GM18519 (cell line): Measurements from ENCODE around the gene SMAD7.
"Not testable (repeated sequence)": the region's sequence is repeated elsewhere in the genome, so short reads cannot be mapped to it uniquely, and the experiment has no call there.

Experiments used
- ATAC-seq: cut with Tn5 transposase; IDR thresholded peaks from one replicate; pipeline ENCODE4 v1.9.1; 2021; ENCODE audit warnings: mild to moderate bottlenecking, moderate library complexity; ENCODE audit not compliant: unreplicated experiment, low FRiP score

Gene SMAD7

DNA sequence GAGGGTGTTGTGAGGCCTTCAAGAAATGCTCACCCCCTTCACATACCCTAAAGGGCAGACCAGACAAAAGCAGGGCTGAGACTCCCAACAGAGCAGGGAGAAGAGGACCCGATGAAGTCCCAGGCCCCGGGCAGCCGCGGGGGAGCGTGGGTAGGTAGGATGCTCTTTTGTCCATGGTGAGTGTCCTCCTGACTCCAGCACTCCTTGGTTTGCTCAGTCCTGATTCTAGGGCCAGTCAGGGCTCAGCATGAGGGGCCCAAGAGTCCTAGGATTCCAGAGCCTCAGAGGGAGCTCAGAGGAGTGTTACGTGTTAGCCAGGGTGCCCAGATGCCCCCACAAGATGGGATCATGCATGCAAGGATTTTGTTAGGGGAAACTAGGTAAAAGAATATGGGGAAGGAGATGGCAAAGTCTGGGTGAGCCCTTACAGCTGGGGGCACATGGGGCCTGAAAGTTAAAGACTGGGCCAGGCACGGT lies 64.8 kb downstream of the SMAD7 start:
- ATAC-seq, result no peak

DNA sequence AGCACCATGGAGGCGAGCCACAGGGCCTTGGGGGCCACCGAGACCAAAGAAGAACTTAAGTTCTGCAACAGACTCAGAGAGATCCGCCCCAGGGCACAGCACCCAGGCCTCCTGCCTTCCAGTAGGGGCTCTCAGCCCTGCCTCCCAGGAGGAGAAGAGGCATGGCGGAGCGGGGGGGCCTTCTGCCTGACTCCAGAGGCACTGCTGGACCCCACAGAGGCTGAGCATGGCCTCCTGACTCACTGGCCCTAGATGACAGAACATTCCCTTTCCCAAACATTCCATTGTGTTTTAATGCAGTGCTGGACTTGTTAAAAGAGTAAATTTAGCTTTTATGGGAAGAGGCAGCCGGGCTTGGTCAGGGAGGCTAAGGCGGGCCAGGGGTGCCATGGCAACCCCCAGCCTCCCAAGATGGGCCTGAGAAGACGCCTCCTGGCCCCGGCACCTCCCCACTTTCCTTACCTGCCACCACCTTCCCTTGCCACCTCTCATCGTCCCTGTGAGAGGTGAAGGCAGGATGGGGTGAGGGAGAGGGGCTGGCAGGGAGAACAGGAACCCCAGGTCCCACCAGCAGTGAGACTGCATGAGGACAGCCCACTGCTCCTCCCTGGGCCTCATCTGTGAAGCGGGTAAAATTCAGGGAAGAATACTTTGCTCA lies 65.4 kb downstream of the SMAD7 start:
- no peak for ATAC-seq

DNA sequence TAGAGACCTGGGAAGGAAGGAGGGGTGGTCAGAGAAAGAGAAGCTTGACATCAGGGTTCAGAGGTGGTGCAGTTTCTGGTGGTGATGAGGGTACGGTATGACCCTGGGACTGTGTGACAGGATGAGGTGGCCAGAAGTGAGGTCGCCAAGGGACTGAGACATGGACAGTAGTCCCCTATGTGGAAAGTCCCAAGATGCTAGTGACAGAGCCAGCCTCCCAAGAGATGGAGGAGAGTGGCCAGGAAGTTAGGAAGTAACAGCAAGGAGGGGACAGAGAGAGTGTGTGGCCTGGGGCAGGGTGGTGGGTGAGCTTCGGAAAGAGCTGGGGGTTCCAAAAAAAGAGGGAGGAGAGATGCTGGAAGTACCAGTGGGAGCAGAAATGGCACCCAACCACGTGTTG lies 66.0 kb downstream of the SMAD7 start:
- ATAC-seq, result no peak

DNA sequence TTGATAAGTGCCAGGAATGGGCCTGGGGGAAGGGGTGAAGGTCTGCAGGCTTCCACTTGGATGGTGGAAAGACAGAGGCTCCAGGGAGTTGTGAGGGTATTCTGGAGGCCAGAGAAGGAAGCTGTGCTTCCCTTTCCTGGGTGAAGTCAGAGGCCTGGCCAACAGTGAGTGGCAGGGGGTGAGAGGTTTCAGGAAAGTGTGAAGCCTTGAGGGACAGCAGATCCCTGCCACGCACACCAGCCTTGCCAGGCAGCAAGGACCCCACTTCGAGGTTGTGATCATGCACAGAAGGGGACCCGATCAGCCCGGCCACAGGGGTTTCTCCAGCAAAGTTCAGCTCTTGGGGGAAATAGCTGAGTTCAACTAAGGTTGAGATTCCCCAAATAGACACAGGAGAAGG lies 66.5 kb downstream of the SMAD7 start:
- ATAC-seq, result no peak

DNA sequence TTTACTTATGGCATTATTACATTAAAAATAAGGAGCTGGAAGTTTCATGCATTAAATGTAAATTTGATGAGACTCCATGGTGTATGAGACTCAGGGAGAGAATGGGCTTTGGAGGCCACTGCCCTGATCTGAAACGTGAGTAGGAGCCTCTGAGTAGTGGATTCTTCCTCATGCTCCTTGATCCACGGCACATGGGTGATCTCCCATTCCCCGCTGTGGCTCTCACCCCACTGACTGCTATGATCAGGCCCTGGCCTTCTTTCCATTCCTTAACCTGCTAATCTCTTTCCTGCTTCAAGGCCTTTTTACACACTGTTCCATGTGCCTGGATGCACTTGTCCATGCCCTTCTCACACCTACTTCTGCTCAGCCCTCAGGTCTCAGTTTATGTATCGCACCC lies 68.4 kb downstream of the SMAD7 start:
- no peak for ATAC-seq

DNA sequence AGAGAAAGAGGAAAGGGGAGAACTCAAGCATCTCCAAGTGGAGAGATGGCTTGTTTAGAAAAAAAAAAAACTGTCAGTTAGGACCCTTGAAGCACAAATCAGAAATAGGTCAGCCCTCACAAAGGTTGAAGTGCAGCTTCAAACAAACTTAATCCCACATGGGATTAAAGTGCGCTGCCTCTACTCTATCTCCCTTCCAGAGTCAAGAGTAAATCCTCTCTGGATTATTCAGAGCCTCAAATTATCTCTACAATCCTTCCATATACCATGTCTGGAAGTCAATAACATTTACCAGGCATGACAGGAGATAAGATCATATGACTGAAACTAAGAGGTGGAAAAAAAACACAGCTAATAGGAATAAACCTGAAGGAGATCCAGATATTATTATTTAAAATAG lies 69.8 kb downstream of the SMAD7 start:
- no peak for ATAC-seq

DNA sequence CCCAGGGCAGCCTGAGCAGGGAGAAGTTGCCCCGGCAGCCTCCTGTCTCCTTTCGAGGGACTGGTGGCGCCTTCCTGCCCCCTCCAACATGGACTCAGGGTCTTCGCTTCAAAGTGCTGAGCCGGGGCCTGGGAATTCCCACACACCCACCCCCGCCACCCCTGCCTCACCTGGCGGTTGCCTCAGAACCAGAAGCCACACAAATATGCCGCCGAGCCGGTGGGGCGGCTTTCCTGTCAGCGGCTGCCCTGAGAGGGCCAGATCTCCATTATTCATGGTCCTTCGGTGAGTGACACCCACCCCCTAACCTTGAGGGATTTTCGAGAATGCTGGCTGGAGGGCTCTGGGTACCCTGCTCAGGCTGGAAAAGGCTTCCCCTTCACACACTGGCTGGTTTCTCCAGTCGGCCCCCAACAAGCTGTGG lies 71.7 kb downstream of the SMAD7 start:
- ATAC-seq, result no peak

DNA sequence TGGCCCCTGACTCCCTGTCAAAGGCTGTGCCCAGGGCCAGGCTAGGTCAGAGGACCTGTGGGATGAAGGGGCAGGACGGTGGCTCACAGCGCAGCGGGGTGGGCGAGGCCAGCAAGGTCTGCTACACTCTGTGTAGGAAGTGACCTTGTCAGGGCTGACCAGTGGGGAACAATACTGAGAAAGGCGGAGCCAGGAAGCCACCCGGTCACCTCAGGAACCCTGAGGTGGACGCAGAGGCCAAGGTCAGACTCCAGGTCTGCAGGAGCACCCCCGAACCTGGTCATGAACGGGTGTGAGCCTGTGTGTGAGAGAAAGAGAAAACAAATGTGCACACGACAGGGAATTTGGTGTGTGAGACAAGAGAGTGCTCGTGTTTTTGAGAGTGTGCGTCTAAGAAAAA lies 72.3 kb downstream of the SMAD7 start:
- ATAC-seq, result no peak

DNA sequence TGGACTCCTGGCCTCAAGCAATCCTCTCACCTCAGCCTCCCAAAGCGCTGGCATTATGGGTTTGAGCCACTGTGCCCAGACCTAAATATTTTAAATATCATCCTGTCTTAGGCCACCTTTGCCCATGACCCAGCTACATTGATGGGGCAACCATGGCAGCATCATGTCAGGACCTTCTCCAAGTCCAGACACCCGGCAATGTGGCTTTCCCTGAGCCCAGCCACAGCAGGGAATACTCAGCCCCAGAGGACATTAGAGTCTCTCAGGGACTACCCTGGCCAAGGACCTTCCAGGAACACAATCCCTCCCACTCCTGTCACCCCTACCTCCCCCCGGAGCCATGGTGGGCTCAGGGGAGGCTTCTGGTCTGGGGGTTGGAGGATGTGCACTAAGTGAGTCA lies 72.8 kb downstream of the SMAD7 start:
- ATAC-seq, result no peak

DNA sequence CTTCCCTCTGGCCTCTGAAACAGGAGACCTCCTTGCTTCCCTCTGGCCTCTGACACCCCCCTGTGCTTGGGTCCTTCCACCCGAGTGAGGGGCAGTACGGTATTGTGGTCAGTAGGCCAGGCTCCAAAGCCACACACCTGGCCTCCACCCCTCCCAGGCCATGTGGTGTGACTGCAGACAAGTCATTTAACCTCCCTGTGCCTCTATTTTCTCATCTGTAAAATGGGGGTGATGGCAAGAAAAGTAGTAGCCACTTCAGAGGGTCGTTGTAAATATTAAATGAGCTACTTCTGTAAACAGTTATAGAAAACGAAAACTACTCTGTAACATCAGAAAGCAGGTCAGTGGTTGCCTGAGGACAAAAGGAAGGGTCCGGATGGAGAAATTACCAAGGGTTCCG lies 74.2 kb downstream of the SMAD7 start:
- ATAC-seq, result no peak

DNA sequence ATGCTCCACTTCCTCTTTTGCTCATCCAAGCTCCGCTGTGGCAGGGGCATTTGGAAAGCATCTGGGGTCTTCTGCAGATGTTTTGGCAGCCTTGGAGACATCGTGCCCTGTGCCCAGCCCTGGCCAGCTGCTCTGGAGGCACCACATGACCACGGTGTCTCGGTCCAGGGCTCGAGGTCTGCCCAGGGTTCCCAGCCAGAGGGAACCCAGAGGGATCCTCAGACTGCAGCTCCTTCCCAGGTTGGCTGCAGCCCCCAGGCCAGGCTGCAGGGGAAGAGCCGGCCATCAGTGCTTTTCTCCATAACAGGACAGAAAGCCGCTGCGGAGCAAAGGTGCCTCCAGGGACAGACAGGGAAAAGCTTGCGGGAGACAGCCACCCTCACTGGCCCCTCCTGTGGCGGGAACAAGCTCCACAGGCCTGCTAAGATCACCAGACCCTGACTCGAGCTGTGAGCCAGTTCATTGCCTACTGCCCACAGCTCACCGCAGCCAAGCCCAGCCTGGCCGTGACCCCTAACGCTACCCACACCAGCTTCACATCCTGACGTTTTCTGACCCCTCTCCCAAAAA lies 74.7 kb downstream of the SMAD7 start:
- no peak for ATAC-seq

DNA sequence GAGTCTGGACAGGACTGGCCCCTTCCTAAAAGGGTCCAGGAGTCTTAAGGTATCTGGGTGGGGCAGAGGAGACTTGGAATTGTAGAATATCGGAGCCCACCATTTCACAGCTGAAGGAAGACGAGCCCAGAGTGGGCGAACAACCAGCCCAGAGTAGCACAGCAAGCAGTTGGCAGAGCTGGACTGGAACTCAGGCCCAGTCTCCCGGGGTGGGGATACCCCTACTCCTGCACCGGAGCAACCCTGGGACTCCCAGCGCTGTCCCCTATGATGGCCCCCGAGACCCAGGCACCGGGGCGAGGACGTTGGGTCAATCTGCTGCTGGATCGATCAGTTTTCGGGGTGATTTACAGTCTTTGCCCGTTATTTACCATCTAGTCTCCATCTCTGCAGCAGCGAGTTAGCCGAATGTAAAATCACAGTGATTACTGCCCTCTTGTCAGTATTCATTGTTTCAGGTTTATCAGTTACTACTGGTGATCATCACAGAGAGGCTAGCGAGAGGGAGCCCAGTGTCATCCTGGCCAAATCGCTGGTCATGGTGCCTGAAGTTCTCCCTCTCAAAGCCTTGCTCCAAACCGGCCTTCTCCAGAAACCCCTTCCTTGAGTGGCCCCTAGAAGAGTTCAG lies 75.3 kb downstream of the SMAD7 start:
- ATAC-seq, result no peak

DNA sequence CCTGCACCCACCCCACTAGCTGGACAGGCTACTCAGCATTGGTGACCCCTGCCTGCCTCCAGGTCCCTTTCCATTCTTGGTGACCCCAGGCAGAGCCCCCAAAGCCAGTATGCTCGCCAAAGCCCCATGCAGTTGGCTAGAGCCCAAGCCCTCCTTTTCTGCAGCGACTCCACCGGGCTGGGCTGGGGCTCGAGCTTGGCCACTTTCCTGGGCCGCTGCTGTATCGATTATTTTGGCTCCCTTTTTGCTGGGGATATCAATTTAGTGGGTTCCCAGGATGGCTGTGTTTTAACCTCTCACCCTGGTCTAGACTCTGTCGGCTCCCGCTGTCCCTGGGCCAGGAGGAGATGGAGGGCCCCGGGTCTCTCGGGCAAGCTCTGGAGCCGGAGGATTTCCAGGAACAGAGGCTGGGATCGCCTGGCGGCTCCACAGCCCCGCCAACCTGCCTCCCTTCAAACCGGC lies 76.0 kb downstream of the SMAD7 start:
- ATAC-seq, result no peak

DNA sequence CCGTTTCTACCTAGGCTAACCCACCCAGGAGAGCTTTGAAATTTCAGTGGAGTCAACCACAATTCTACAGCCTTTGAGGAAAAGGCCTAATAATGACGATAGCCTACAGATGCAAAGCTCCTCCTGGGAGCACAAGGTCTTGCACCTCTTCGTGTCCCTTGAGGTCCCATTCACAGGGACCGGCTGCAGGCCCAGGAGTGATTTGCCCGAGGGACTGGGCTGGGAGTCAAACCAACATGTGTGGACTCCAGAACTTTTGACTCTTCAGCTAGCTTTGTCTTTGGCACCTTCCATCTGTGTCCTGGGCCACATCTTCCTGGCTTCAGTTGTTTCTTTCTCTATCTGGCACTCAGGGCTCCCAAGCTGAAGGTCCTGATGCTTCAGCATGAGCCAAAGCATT lies 76.5 kb downstream of the SMAD7 start:
- ATAC-seq, result no peak

DNA sequence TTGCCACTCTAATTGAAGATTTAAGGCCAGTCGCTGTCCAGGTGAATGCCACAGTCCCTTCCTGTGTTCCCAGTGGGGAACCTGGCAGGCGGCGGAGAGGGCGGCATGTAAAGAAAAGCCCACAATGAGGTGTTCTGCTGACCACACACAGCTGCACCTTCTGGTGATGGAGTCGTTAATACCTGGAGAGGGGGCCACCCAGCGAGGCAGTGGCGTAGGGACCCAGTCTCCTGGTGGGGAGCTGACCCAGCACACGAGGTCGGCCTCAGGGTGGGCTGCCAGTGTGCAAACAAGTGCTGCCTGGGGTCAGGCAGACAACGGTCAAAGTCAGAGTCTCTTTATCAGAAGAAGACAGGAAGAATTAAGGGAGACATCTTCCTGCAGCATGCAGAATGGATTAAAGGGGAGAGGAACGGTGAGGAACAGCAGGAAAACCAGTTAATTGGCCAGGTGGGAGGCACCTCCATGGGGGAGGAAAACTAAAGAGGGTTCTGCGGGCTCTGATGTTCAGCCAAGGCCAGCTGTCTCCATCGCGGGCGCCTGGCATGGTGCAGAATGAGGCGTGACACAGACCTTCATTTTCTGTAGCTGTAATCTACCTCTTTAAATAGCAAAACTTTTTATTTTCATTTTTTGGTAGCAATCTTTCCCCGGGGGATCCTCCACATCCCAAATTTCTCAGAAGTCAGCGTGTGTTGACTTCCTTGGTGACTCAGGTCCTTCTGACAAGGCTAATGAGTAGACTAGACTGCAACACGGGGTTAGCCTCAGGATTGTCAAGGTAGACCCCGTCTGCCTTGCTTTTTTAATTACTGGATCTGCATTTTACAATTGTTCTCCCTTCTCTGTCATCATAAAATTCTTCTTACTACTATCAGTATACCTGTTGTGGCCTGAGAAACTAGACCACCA lies 78.3 kb downstream of the SMAD7 start:
- no peak for ATAC-seq

DNA sequence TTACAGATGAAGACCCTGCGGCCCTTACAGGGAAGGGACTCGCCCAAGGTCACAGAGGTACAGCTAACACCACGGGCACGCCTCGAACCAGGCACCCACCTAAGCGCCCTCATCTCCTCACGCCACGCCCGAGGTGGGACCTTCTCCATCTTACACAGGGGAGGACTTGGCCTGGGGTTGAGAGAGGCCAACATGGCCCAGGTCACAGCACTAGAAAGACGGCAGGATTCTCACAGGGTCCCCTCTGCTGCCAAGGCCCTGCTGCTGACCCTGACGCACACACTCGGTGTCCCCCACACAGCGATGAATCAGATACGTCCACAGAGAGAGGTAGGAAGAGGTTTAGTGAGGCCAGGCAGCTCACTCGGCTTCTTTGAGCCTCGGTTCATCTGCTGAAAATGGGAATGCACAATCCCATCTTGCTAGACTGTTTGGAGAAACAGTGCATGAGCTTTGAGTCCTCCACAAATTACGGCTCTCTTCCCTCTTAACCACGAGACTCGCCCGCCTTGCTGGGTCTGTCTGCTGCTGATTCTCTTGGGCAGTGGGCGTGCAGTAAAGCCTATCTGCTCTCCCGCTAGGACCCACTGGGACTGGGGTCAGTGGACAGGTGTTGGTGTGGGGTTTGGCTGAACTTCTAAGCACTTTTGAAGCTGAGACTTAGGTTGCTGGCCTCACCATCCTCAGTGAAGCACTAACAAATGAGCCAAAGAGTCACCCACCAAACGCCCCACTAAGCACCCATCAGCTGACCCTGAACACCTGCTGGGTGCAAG lies 79.2 kb downstream of the SMAD7 start:
- ATAC-seq, result no peak

DNA sequence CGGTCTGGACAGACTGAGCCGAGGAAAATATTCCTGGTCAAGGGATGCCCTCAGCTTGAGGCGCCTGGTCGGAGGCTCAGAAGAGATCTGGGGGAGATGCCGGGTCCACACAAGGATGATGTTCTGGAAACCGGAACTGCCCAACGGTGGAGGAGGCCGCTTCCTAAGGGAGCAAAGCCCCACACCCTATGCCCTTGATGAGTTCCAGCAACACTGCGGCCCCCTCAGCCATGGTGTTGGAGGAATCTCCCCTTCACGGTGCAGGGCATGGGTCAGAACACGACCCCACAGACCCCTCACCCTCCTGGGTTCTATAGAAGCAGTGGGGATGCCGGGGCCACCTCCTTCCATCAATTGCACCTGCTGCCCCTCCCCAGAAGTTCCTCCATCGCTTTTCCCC lies 79.8 kb downstream of the SMAD7 start:
- not testable (repeated sequence) for ATAC-seq
